Body of pancreas (tissue), 4 donors: ENCODE results near the gene SLC9A7. TPM values are rescaled to one million over a fixed set of nuclear protein-coding genes. Genes with fewer than 3 reads are reported as not detected.

Experiments used
- ATAC-seq: fragments of 150-250 bp; one replicate; pipeline ENCODE4 v1.9.1; 2016
- DNase-seq, 4 donors: peaks; one replicate each; pipeline ENCODE4 v3.0.0-alpha.2; 2019
- H3K27ac ChIP-seq, 4 donors: fragments of 200-600 bp; sonication (generic); 1 replicate in 3 of 4; 2 replicates in 1 of 4; pipeline versions ENCODE4 v1.5.1 to v1.6.1; 2016 to 2019; ENCODE audit warnings: mild to moderate bottlenecking in 1 of 4, mixed read lengths in 1 of 4, moderate library complexity in 1 of 4
- H3K27me3 ChIP-seq, 2 donors: fragments of 200-600 bp; sonication (generic); one replicate each; pipeline ENCODE4 v1.6.0; 2016; ENCODE audit warnings: mild to moderate bottlenecking in 1 of 2
- H3K36me3 ChIP-seq, 2 donors: fragments of 200-600 bp; sonication (generic); replicated peaks in 1 of 2; 2 replicates each; pipeline ENCODE4 v1.5.1; 2016; ENCODE audit warnings: low read depth in 2 of 2; ENCODE audit not compliant: insufficient read depth in 1 of 2
- H3K4me1 ChIP-seq: fragments of 200-600 bp; sonication (generic); one replicate; pipeline ENCODE4 v1.6.0; 2016
- H3K4me3 ChIP-seq, 2 donors: fragments of 200-600 bp; sonication (generic); 1 replicate in 1 of 2; 2 replicates in 1 of 2; pipeline ENCODE4 v1.5.1; 2016 to 2019
- H3K9me3 ChIP-seq, 3 donors: fragments of 200-600 bp; sonication (generic); 1 replicate in 2 of 3; 2 replicates in 1 of 3; pipeline ENCODE4 v1.5.1; 2016
- POLR2A ChIP-seq, 3 donors: fragments of 450-650 bp; IDR thresholded peaks; one replicate each; pipeline ENCODE4 v1.6.1; 2016; ENCODE audit warnings: antibody characterized with exemption in 3 of 3, mild to moderate bottlenecking in 2 of 3
- WGBS, 2 donors: methylation state at CpG; one replicate each; pipeline ENCODE4 v1.1.5; 2017; 5-methylcytosine and 5-hydroxymethylcytosine counted together
- intact Hi-C: fragments of 100-400 bp; cut with DNase I; formaldehyde crosslinking; loops from one replicate; pipeline ENCODE4 v1.15.1; 2023
- total RNA-seq, 2 donors: library from RNA; depleted of rRNA; stranded (reverse); fragments of >200 nt; gene quantifications; one replicate each; pipeline ENCODE4 v1.1.0, GENCODE V29; 2016
- TF ChIP-seq, protein P1 (sequence below), 7 experiments: fragments of 450-650 bp in 4 of 7; fragments of 200-600 bp in 3 of 7; sonication (generic) in 3 of 7; IDR thresholded peaks; one replicate each; pipeline ENCODE4 v1.5.1; 2016 to 2019; ENCODE audit warnings: antibody characterized with exemption in 7 of 7

Gene SLC9A7
- total RNA-seq, 2 donors from 2014 or later: 6.2 to 7.6 TPM

GRCh38 chrX:46584736-46585135 is 174.2 kb downstream of the SLC9A7 start:
- Histone ChIP-seq H3K36me3 (no peaks in the 10 kb centered on the region), H3K4me1 (no peaks in the 10 kb centered on the region), H3K27ac (no peak overlapping the region), H3K4me3 (no peak overlapping the region), H3K9me3 (no peaks in the 10 kb centered on the region), H3K27me3 (no peaks in the 10 kb centered on the region)
- no peak for TF ChIP-seq POLR2A (IDR thresholded peaks at IDR 0.05)
- TF ChIP-seq, protein P1, sequence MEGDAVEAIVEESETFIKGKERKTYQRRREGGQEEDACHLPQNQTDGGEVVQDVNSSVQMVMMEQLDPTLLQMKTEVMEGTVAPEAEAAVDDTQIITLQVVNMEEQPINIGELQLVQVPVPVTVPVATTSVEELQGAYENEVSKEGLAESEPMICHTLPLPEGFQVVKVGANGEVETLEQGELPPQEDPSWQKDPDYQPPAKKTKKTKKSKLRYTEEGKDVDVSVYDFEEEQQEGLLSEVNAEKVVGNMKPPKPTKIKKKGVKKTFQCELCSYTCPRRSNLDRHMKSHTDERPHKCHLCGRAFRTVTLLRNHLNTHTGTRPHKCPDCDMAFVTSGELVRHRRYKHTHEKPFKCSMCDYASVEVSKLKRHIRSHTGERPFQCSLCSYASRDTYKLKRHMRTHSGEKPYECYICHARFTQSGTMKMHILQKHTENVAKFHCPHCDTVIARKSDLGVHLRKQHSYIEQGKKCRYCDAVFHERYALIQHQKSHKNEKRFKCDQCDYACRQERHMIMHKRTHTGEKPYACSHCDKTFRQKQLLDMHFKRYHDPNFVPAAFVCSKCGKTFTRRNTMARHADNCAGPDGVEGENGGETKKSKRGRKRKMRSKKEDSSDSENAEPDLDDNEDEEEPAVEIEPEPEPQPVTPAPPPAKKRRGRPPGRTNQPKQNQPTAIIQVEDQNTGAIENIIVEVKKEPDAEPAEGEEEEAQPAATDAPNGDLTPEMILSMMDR (IDR thresholded peaks at IDR 0.05): no peak
- WGBS, 2 donors: 20 to 71% methylated on average over 1 to 2 of the region's 2 CpGs
- DNase-seq (no peak), ATAC-seq (no peak)
- intact Hi-C loops: no loop called here

- intact Hi-C loops: no loop called here
Observed at GRCh38 chrX:46582966-46583365, 176.0 kb downstream of the SLC9A7 start.

GRCh38 chrX:46582325-46582724 is 176.6 kb downstream of the SLC9A7 start:
- H3K36me3 ChIP-seq: no peaks in the 10 kb centered on the region
- H3K27ac ChIP-seq: no peak overlapping the region
- no peak overlapping the region for H3K4me3 ChIP-seq
- intact Hi-C loops: no loop called here
- H3K9me3 ChIP-seq: no peaks in the 10 kb centered on the region
- H3K4me1 ChIP-seq: no peaks in the 10 kb centered on the region
- no peak for DNase-seq
- no peaks in the 10 kb centered on the region for H3K27me3 ChIP-seq
- ATAC-seq: no peak
- TF ChIP-seq, protein P1 (IDR thresholded peaks at IDR 0.05): no peak
- no peak for TF ChIP-seq POLR2A (IDR thresholded peaks at IDR 0.05)
- WGBS, 2 donors: 71 to 72% methylated on average over 3 of the region's 3 CpGs

More at GRCh38 chrX:46582966-46583365, 176.0 kb downstream of the SLC9A7 start:
- Histone ChIP-seq H3K4me3 (no peak overlapping the region), H3K27me3 (no peaks in the 10 kb centered on the region), H3K9me3 (no peaks in the 10 kb centered on the region), H3K36me3 (no peaks in the 10 kb centered on the region), H3K27ac (peak overlapping the region in 1 of 4 donors; percentile 11), H3K4me1 (no peaks in the 10 kb centered on the region)
- no peak for TF ChIP-seq POLR2A (IDR thresholded peaks at IDR 0.05)
- TF ChIP-seq, protein P1 (IDR thresholded peaks at IDR 0.05): no peak
- DNase-seq: peak in 1 of 4 donors; percentile 5
- no peak for ATAC-seq
- whole genome bisulfite sequencing, 2 donors: 30 to 63% methylated on average over 1 of the region's 1 CpG

- Histone ChIP-seq H3K36me3 (no peaks in the 10 kb centered on the region), H3K27ac (no peak overlapping the region), H3K27me3 (no peaks in the 10 kb centered on the region), H3K9me3 (no peaks in the 10 kb centered on the region), H3K4me3 (no peak overlapping the region), H3K4me1 (no peaks in the 10 kb centered on the region)
- intact Hi-C loops: no loop called here
- TF ChIP-seq, protein P1 (IDR thresholded peaks at IDR 0.05): no peak
- no peak for TF ChIP-seq POLR2A (IDR thresholded peaks at IDR 0.05)
- 89 to 97% methylated on average over 3 to 4 of the region's 6 CpGs for WGBS, 2 donors
- ATAC-seq (no peak), DNase-seq (no peak)
Observed at GRCh38 chrX:46580613-46581012, 178.3 kb downstream of the SLC9A7 start.

- Histone ChIP-seq H3K27me3 (no peaks in the 10 kb centered on the region), H3K4me1 (peaks cover 11% of the 10 kb centered on the region), H3K27ac (no peak overlapping the region), H3K9me3 (no peaks in the 10 kb centered on the region), H3K4me3 (no peak overlapping the region), H3K36me3 (no peaks in the 10 kb centered on the region)
- intact Hi-C loops: no loop called here
- ATAC-seq: no peak
- DNase-seq: no peak
- no peak for TF ChIP-seq POLR2A (IDR thresholded peaks at IDR 0.05)
- TF ChIP-seq, protein P1 (IDR thresholded peaks at IDR 0.05): no peak
- WGBS, 2 donors: 91 to 100% methylated on average over 1 of the region's 1 CpG
Observed at GRCh38 chrX:46579250-46579649, 179.7 kb downstream of the SLC9A7 start.
